Measurements from ENCODE around the gene KIAA0930.

Gene KIAA0930

GRCh38 chr22:45253039-45253641, 12.4 kb upstream of the KIAA0930 start:
- no peaks in the 10 kb centered on the region for H3K36me3 ChIP-seq (ENCODE audit: control insufficient read depth in 1 of 2, insufficient read depth in 2 of 2, low read depth in 1 of 2, low read length in 2 of 2)
- H3K4me1 ChIP-seq (ENCODE audit: control insufficient read depth, insufficient read depth, low read depth, low read length) = peaks cover 6% of the 10 kb centered on the region
- H4K8ac ChIP-seq (ENCODE audit: low read length) = no peak overlapping the region
- peak overlapping the region in 1 of 2 experiments; percentile 42 for H3K14ac ChIP-seq (ENCODE audit: low read length in 2 of 2)
- DNase-seq = no peak
- H3K4me2 ChIP-seq (ENCODE audit: low read length, poor library complexity, severe bottlenecking) = no peak overlapping the region
- no peak overlapping the region for H2AFZ ChIP-seq (ENCODE audit: low read depth, low read length)
- H3K23ac ChIP-seq (ENCODE audit: low read length in 2 of 2) = no peak overlapping the region
- no peak overlapping the region for H3K4ac ChIP-seq (ENCODE audit: low read depth in 1 of 2, low read length in 2 of 2)
- H3K27me3 ChIP-seq (ENCODE audit: control insufficient read depth in 1 of 2, insufficient read depth in 1 of 2, low read length in 2 of 2) = no peaks in the 10 kb centered on the region
- no peak overlapping the region for H2AK5ac ChIP-seq (ENCODE audit: low read length, severe bottlenecking)
- H2BK5ac ChIP-seq (ENCODE audit: low read depth, low read length, poor library complexity, severe bottlenecking) = no peak overlapping the region
- H3K4me3 ChIP-seq (ENCODE audit: insufficient read depth in 1 of 2, low read depth in 1 of 2, low read length in 2 of 2) = no peak overlapping the region
- WGBS = 93% methylated on average over 6 of the region's 10 CpGs
- no peak overlapping the region for H4K91ac ChIP-seq (ENCODE audit: low read length)
- H3K9ac ChIP-seq (ENCODE audit: low read length) = no peak overlapping the region
- H3K18ac ChIP-seq (ENCODE audit: low read depth in 1 of 2, low read length in 2 of 2) = no peak overlapping the region
- H3K79me1 ChIP-seq (replicated peaks; ENCODE audit: low read length, poor library complexity, severe bottlenecking) = no peaks in the 10 kb centered on the region
- no peaks in the 10 kb centered on the region for H3K9me3 ChIP-seq (ENCODE audit: control insufficient read depth, low read length)
- no peak overlapping the region for H2BK12ac ChIP-seq (ENCODE audit: low read length in 2 of 2)
- H2BK15ac ChIP-seq (ENCODE audit: low read depth, poor library complexity, severe bottlenecking) = no peak overlapping the region
- no peak overlapping the region for H3K27ac ChIP-seq (ENCODE audit: low read length, poor library complexity, severe bottlenecking)
- no peak overlapping the region for H2BK120ac ChIP-seq (ENCODE audit: low read depth, low read length)

GRCh38 chr22:45251825-45252224, 11.1 kb upstream of the KIAA0930 start:
- Histone ChIP-seq H3K14ac (ENCODE audit: low read length in 2 of 2) (no peak overlapping the region), H3K79me1 (replicated peaks; ENCODE audit: low read length, poor library complexity, severe bottlenecking) (no peaks in the 10 kb centered on the region)

GRCh38 chr22:45248832-45249561, 8.3 kb upstream of the KIAA0930 start:
- no peak overlapping the region for H2BK5ac ChIP-seq (ENCODE audit: low read depth, low read length, poor library complexity, severe bottlenecking)
- no peak overlapping the region for H4K8ac ChIP-seq (ENCODE audit: low read length)
- no peak overlapping the region for H3K18ac ChIP-seq (ENCODE audit: low read depth in 1 of 2, low read length in 2 of 2)
- H4K91ac ChIP-seq (ENCODE audit: low read length) = peak overlapping the region; percentile 2
- H3K27ac ChIP-seq (ENCODE audit: low read length, poor library complexity, severe bottlenecking) = no peak overlapping the region
- H3K4me1 ChIP-seq (ENCODE audit: control insufficient read depth, insufficient read depth, low read depth, low read length) = peaks cover 17% of the 10 kb centered on the region
- no peak for DNase-seq
- no peaks in the 10 kb centered on the region for H3K27me3 ChIP-seq (ENCODE audit: control insufficient read depth in 1 of 2, insufficient read depth in 1 of 2, low read length in 2 of 2)
- H3K36me3 ChIP-seq (ENCODE audit: control insufficient read depth in 1 of 2, insufficient read depth in 2 of 2, low read depth in 1 of 2, low read length in 2 of 2) = no peaks in the 10 kb centered on the region
- WGBS = 84% methylated on average over 7 of the region's 8 CpGs
- peak overlapping the region; percentile 86 for H2AK5ac ChIP-seq (ENCODE audit: low read length, severe bottlenecking)
- H2AFZ ChIP-seq (ENCODE audit: low read depth, low read length) = no peak overlapping the region
- no peak overlapping the region for H3K4me2 ChIP-seq (ENCODE audit: low read length, poor library complexity, severe bottlenecking)
- H3K9ac ChIP-seq (ENCODE audit: low read length) = no peak overlapping the region
- no peak overlapping the region for H3K14ac ChIP-seq (ENCODE audit: low read length in 2 of 2)
- H2BK12ac ChIP-seq (ENCODE audit: low read length in 2 of 2) = peak overlapping the region in 1 of 2 experiments; percentile 75
- peak overlapping the region; percentile 54 for H2BK15ac ChIP-seq (ENCODE audit: low read depth, poor library complexity, severe bottlenecking)
- H3K9me3 ChIP-seq (ENCODE audit: control insufficient read depth, low read length) = no peaks in the 10 kb centered on the region
- no peaks in the 10 kb centered on the region for H3K79me1 ChIP-seq (replicated peaks; ENCODE audit: low read length, poor library complexity, severe bottlenecking)
- H3K23ac ChIP-seq (ENCODE audit: low read length in 2 of 2) = no peak overlapping the region
- no peak overlapping the region for H2BK120ac ChIP-seq (ENCODE audit: low read depth, low read length)
- H3K4me3 ChIP-seq (ENCODE audit: insufficient read depth in 1 of 2, low read depth in 1 of 2, low read length in 2 of 2) = no peak overlapping the region
- H3K4ac ChIP-seq (ENCODE audit: low read depth in 1 of 2, low read length in 2 of 2) = no peak overlapping the region

More at GRCh38 chr22:45251825-45252224, 11.1 kb upstream of the KIAA0930 start:
- no peak overlapping the region for H4K91ac ChIP-seq (ENCODE audit: low read length)
- H3K36me3 ChIP-seq (ENCODE audit: control insufficient read depth in 1 of 2, insufficient read depth in 2 of 2, low read depth in 1 of 2, low read length in 2 of 2) = no peaks in the 10 kb centered on the region
- H4K8ac ChIP-seq (ENCODE audit: low read length) = no peak overlapping the region
- no peak overlapping the region for H3K27ac ChIP-seq (ENCODE audit: low read length, poor library complexity, severe bottlenecking)
- no peak overlapping the region for H3K4ac ChIP-seq (ENCODE audit: low read depth in 1 of 2, low read length in 2 of 2)
- no peak overlapping the region for H2BK12ac ChIP-seq (ENCODE audit: low read length in 2 of 2)
- no peak for DNase-seq
- peaks cover 11% of the 10 kb centered on the region for H3K4me1 ChIP-seq (ENCODE audit: control insufficient read depth, insufficient read depth, low read depth, low read length)
- whole genome bisulfite sequencing = 65% methylated on average over 8 of the region's 8 CpGs
- no peaks in the 10 kb centered on the region for H3K27me3 ChIP-seq (ENCODE audit: control insufficient read depth in 1 of 2, insufficient read depth in 1 of 2, low read length in 2 of 2)
- no peak overlapping the region for H2AFZ ChIP-seq (ENCODE audit: low read depth, low read length)
- no peak overlapping the region for H2BK15ac ChIP-seq (ENCODE audit: low read depth, poor library complexity, severe bottlenecking)
- no peak overlapping the region for H2BK5ac ChIP-seq (ENCODE audit: low read depth, low read length, poor library complexity, severe bottlenecking)
- no peak overlapping the region for H2BK120ac ChIP-seq (ENCODE audit: low read depth, low read length)
- no peak overlapping the region for H3K9ac ChIP-seq (ENCODE audit: low read length)
- H3K18ac ChIP-seq (ENCODE audit: low read depth in 1 of 2, low read length in 2 of 2) = no peak overlapping the region
- H3K4me3 ChIP-seq (ENCODE audit: insufficient read depth in 1 of 2, low read depth in 1 of 2, low read length in 2 of 2) = no peak overlapping the region
- H3K4me2 ChIP-seq (ENCODE audit: low read length, poor library complexity, severe bottlenecking) = no peak overlapping the region
- no peaks in the 10 kb centered on the region for H3K9me3 ChIP-seq (ENCODE audit: control insufficient read depth, low read length)
- no peak overlapping the region for H2AK5ac ChIP-seq (ENCODE audit: low read length, severe bottlenecking)
- no peak overlapping the region for H3K23ac ChIP-seq (ENCODE audit: low read length in 2 of 2)

GRCh38 chr22:45246060-45246985, 5.6 kb upstream of the KIAA0930 start:
- H3K79me1 ChIP-seq (replicated peaks; ENCODE audit: low read length, poor library complexity, severe bottlenecking) = no peaks in the 10 kb centered on the region
- peak overlapping the region; percentile 38 for H3K9ac ChIP-seq (ENCODE audit: low read length)
- no peak overlapping the region for H3K23ac ChIP-seq (ENCODE audit: low read length in 2 of 2)
- no peak overlapping the region for H3K14ac ChIP-seq (ENCODE audit: low read length in 2 of 2)
- H3K36me3 ChIP-seq (ENCODE audit: control insufficient read depth in 1 of 2, insufficient read depth in 2 of 2, low read depth in 1 of 2, low read length in 2 of 2) = no peaks in the 10 kb centered on the region
- peak overlapping the region; percentile 69 for H4K8ac ChIP-seq (ENCODE audit: low read length)
- peaks cover 19% of the 10 kb centered on the region for H3K4me1 ChIP-seq (ENCODE audit: control insufficient read depth, insufficient read depth, low read depth, low read length)
- peak overlapping the region; percentile 74 to 94 for H3K18ac ChIP-seq (ENCODE audit: low read depth in 1 of 2, low read length in 2 of 2)
- no peak overlapping the region for H3K4me3 ChIP-seq (ENCODE audit: insufficient read depth in 1 of 2, low read depth in 1 of 2, low read length in 2 of 2)
- H3K27me3 ChIP-seq (ENCODE audit: control insufficient read depth in 1 of 2, insufficient read depth in 1 of 2, low read length in 2 of 2) = no peaks in the 10 kb centered on the region
- peak overlapping the region; percentile 99 for H3K27ac ChIP-seq (ENCODE audit: low read length, poor library complexity, severe bottlenecking)
- no peak overlapping the region for H2AK5ac ChIP-seq (ENCODE audit: low read length, severe bottlenecking)
- H2AFZ ChIP-seq (ENCODE audit: low read depth, low read length) = no peak overlapping the region
- H2BK5ac ChIP-seq (ENCODE audit: low read depth, low read length, poor library complexity, severe bottlenecking) = peak overlapping the region; percentile 92
- peak overlapping the region; percentile 47 for H3K4me2 ChIP-seq (ENCODE audit: low read length, poor library complexity, severe bottlenecking)
- DNase-seq = peak; percentile 99
- peak overlapping the region; percentile 75 for H2BK120ac ChIP-seq (ENCODE audit: low read depth, low read length)
- no peaks in the 10 kb centered on the region for H3K9me3 ChIP-seq (ENCODE audit: control insufficient read depth, low read length)
- H4K91ac ChIP-seq (ENCODE audit: low read length) = peak overlapping the region; percentile 94
- peak overlapping the region; percentile 35 to 65 for H3K4ac ChIP-seq (ENCODE audit: low read depth in 1 of 2, low read length in 2 of 2)
- H2BK15ac ChIP-seq (ENCODE audit: low read depth, poor library complexity, severe bottlenecking) = no peak overlapping the region
- H2BK12ac ChIP-seq (ENCODE audit: low read length in 2 of 2) = peak overlapping the region; percentile 7 to 97
- 26% methylated on average over 12 of the region's 13 CpGs for WGBS

Data from mesenchymal stem cell (in vitro differentiated cells and primary cell).